IMR-90 (cell line): Measurements from ENCODE around the gene TRIM37. TPM values are rescaled to one million over a fixed set of nuclear protein-coding genes. Genes with fewer than 3 reads are reported as not detected.

Experiments used
- ATAC-seq: fragments of 200-7000 bp; cut with Tn5 transposase; 2 replicates; pipeline ENCODE4 v1.9.1; 2020; ENCODE audit warnings: low read depth, mild to moderate bottlenecking, moderate library complexity
- BruUV-seq: library from RNA; stranded (reverse); fragments of 400-500 nt; replicated peaks from 2 replicates; lab custom pipeline; 2021; lab: Mats Ljungman, UMichigan
- CTCF ChIA-PET: fragments of 300-600 bp; formaldehyde crosslinking; extraction: SDS; loops from one replicate; lab custom pipeline; 2021; ENCODE audit warnings: antibody characterized with exemption; lab: Yijun Ruan, JAX
- POLR2A ChIA-PET: fragments of 300-600 bp; sonication (Branson Sonifier 250); formaldehyde crosslinking; loops from one replicate; lab custom pipeline; 2022; ENCODE audit warnings: antibody characterized with exemption; ENCODE audit not compliant: unreplicated experiment; lab: Charles Lee
- DNase-seq: peaks from one replicate; pipeline ENCODE4 v3.0.0; 2013
- H2AFZ ChIP-seq: replicated peaks from 2 replicates; pipeline ENCODE3; 2013; ENCODE audit warnings: low read length, mild to moderate bottlenecking; ENCODE audit not compliant: poor library complexity
- H2AK5ac ChIP-seq: 2 replicates; pipeline ENCODE4 v1.6.1; 2013; ENCODE audit warnings: low read depth, low read length, inconsistent platforms
- H2AK9ac ChIP-seq: replicated peaks from 2 replicates; pipeline ENCODE3; 2013; ENCODE audit warnings: mild to moderate bottlenecking, low read depth, low read length, moderate library complexity; ENCODE audit not compliant: poor library complexity
- H2BK120ac ChIP-seq: 2 replicates; pipeline ENCODE4 v1.6.1; 2013; ENCODE audit warnings: low read depth, low read length, inconsistent platforms
- H2BK15ac ChIP-seq: 3 replicates; pipeline ENCODE4 v1.6.1; 2013; ENCODE audit warnings: low read depth, low read length, inconsistent platforms
- H2BK20ac ChIP-seq: 2 replicates; pipeline ENCODE4 v1.6.1; 2013; ENCODE audit warnings: low read depth, mild to moderate bottlenecking, inconsistent platforms, low read length, moderate library complexity
- H2BK5ac ChIP-seq: 2 replicates; pipeline ENCODE4 v1.6.1; 2013; ENCODE audit warnings: mild to moderate bottlenecking, low read depth, low read length, inconsistent platforms; ENCODE audit not compliant: poor library complexity, severe bottlenecking
- H3K14ac ChIP-seq: replicated peaks from 2 replicates; pipeline ENCODE4 v1.6.1; 2013; ENCODE audit warnings: low read depth, low read length, inconsistent platforms
- H3K18ac ChIP-seq: 2 replicates; pipeline ENCODE4 v1.6.1; 2013; ENCODE audit warnings: low read depth, low read length, control low read depth
- H3K23ac ChIP-seq: 2 replicates; pipeline ENCODE4 v1.6.1; 2013; ENCODE audit warnings: low read depth, low read length, inconsistent platforms
- H3K27ac ChIP-seq: 2 replicates; pipeline ENCODE4 v1.5.1; 2013; ENCODE audit warnings: mild to moderate bottlenecking, control low read depth, low read length; ENCODE audit not compliant: insufficient read depth
- H3K27me3 ChIP-seq: 2 replicates; pipeline ENCODE4 v1.6.1; 2013; ENCODE audit warnings: low read length; ENCODE audit not compliant: control insufficient read depth, insufficient read depth
- H3K36me3 ChIP-seq: 2 replicates; pipeline ENCODE4 v1.6.1; 2013; ENCODE audit warnings: low read length, mixed read lengths; ENCODE audit not compliant: control insufficient read depth, insufficient read depth
- H3K4ac ChIP-seq: 2 replicates; pipeline ENCODE4 v1.6.1; 2013; ENCODE audit warnings: low read depth, low read length, inconsistent platforms
- H3K4me1 ChIP-seq: 2 replicates; pipeline ENCODE4 v1.6.1; 2013; ENCODE audit warnings: low read length, mixed read lengths; ENCODE audit not compliant: control insufficient read depth, insufficient read depth
- H3K4me2 ChIP-seq: 2 replicates; pipeline ENCODE4 v1.6.1; 2013; ENCODE audit warnings: low read depth, mild to moderate bottlenecking, control low read depth, low read length, moderate library complexity
- H3K4me3 ChIP-seq: 2 replicates; pipeline ENCODE4 v1.5.1; 2013; ENCODE audit warnings: low read depth, mild to moderate bottlenecking, control low read depth, low read length, moderate library complexity; ENCODE audit not compliant: insufficient read depth
- H3K56ac ChIP-seq: 2 replicates; pipeline ENCODE4 v1.6.1; 2013; ENCODE audit warnings: low read length, inconsistent platforms; ENCODE audit not compliant: insufficient read depth; ENCODE audit errors: extremely low read depth
- H3K79me1 ChIP-seq, 2 experiments: 2 replicates each; pipeline ENCODE4 v1.6.1; 2013; ENCODE audit warnings: low read length in 2 of 2, inconsistent platforms in 1 of 2, low read depth in 1 of 2
- H3K9ac ChIP-seq: 2 replicates; pipeline ENCODE4 v1.6.1; 2013; ENCODE audit warnings: low read depth, low read length, control low read depth
- H3K9me1 ChIP-seq: 2 replicates; pipeline ENCODE4 v1.6.1; 2013; ENCODE audit warnings: low read length, inconsistent platforms; ENCODE audit not compliant: insufficient read depth
- H3K9me3 ChIP-seq: 2 replicates; pipeline ENCODE4 v1.6.1; 2013; ENCODE audit warnings: low read length; ENCODE audit not compliant: control insufficient read depth, insufficient read depth
- H4K20me1 ChIP-seq: 2 replicates; pipeline ENCODE4 v1.6.1; 2013; ENCODE audit warnings: low read length, inconsistent platforms; ENCODE audit not compliant: insufficient read depth
- H4K5ac ChIP-seq: 2 replicates; pipeline ENCODE4 v1.6.1; 2013; ENCODE audit warnings: mild to moderate bottlenecking, low read depth, low read length, control low read depth
- H4K8ac ChIP-seq, 2 experiments: 2 replicates each; pipeline ENCODE4 v1.6.1; 2013; ENCODE audit warnings: low read depth in 2 of 2, low read length in 2 of 2, control low read depth in 1 of 2, inconsistent platforms in 1 of 2
- H4K91ac ChIP-seq: 2 replicates; pipeline ENCODE4 v1.6.1; 2013; ENCODE audit warnings: low read depth, low read length, inconsistent platforms; ENCODE audit not compliant: insufficient read depth
- BHLHE40 ChIP-seq: fragments of 150-350 bp; IDR thresholded peaks from 2 replicates; pipeline ENCODE4 v1.6.1; 2016; ENCODE audit warnings: mild to moderate bottlenecking, low read depth, low read length
- CEBPB ChIP-seq: IDR thresholded peaks from 2 replicates; pipeline ENCODE4 v1.6.1; 2012; ENCODE audit warnings: low read depth, low read length, improper control_type of control experiment
- CHD1 ChIP-seq: IDR thresholded peaks from 2 replicates; pipeline ENCODE4 v1.6.1; 2012; ENCODE audit warnings: low read depth, low read length, improper control_type of control experiment
- FOS ChIP-seq: fragments of 150-350 bp; IDR thresholded peaks from 2 replicates; pipeline ENCODE4 v1.6.1; 2016; ENCODE audit warnings: low read depth, low read length
- MAFK ChIP-seq: IDR thresholded peaks from 2 replicates; pipeline ENCODE4 v1.6.1; 2012; ENCODE audit warnings: low read depth, low read length, improper control_type of control experiment
- MAZ ChIP-seq: IDR thresholded peaks from 2 replicates; pipeline ENCODE4 v1.6.1; 2012; ENCODE audit warnings: low read depth, mild to moderate bottlenecking, low read length, improper control_type of control experiment, moderate library complexity, borderline replicate concordance
- MXI1 ChIP-seq: IDR thresholded peaks from 2 replicates; pipeline ENCODE4 v1.6.1; 2012; ENCODE audit warnings: low read depth, mild to moderate bottlenecking, low read length, moderate library complexity, borderline replicate concordance
- NFE2L2 ChIP-seq: fragments of 150-350 bp; IDR thresholded peaks from 2 replicates; pipeline ENCODE4 v1.6.1; 2016; ENCODE audit warnings: low read depth, mild to moderate bottlenecking, low read length
- POLR2A ChIP-seq: IDR thresholded peaks from 2 replicates; pipeline ENCODE4 v1.6.1; 2012; ENCODE audit warnings: mild to moderate bottlenecking, low read depth, low read length
- RAD21 ChIP-seq: IDR thresholded peaks from 2 replicates; pipeline ENCODE4 v1.6.1; 2012; ENCODE audit warnings: low read length, improper control_type of control experiment
- RCOR1 ChIP-seq: IDR thresholded peaks from 2 replicates; pipeline ENCODE4 v1.6.1; 2012; ENCODE audit warnings: mild to moderate bottlenecking, low read length, improper control_type of control experiment; ENCODE audit not compliant: insufficient replicate concordance
- RFX5 ChIP-seq: IDR thresholded peaks from 2 replicates; pipeline ENCODE4 v1.8.0; 2012; ENCODE audit warnings: low read depth, mild to moderate bottlenecking, low read length, moderate library complexity
- SMC3 ChIP-seq: fragments of 150-350 bp; IDR thresholded peaks from 2 replicates; pipeline ENCODE4 v1.6.1; 2016; ENCODE audit warnings: low read depth, mild to moderate bottlenecking, antibody characterized with exemption, low read length, moderate library complexity
- USF2 ChIP-seq: fragments of 150-350 bp; IDR thresholded peaks from 2 replicates; pipeline ENCODE4 v1.6.1; 2017; ENCODE audit warnings: mild to moderate bottlenecking, antibody characterized with exemption, low read length, low read depth
- WGBS, 2 experiments: methylation state at CpG; one replicate each; pipeline versions ENCODE4 v1.1.5 to v1.1.7; 2013; ENCODE audit warnings: missing lambda C conversion rate in 2 of 2; ENCODE audit not compliant: insufficient read length in 1 of 2; ENCODE audit errors: extremely low coverage in 2 of 2; 5-methylcytosine and 5-hydroxymethylcytosine counted together
- dilution Hi-C: fragments of 300-500 bp; cut with HindIII; formaldehyde crosslinking; loops from one replicate; pipeline ENCODE4 v1.14.3; 2018; ENCODE audit warnings: low sequenced_read_pairs; ENCODE audit not compliant: unreplicated experiment
- in situ Hi-C: fragments of 300-500 bp; cut with MboI; formaldehyde crosslinking; loops from 3 replicates; pipeline ENCODE4 v1.14.3; 2019; ENCODE audit warnings: low sequenced_read_pairs, inconsistent platforms, mixed read lengths
- intact Hi-C: fragments of 100-400 bp; cut with micrococcal nuclease; formaldehyde crosslinking; loops from 2 replicates; pipeline ENCODE4 v1.10.0; 2022
- polyA plus RNA-seq, 3 experiments: library from polyadenylated mRNA; depleted of rRNA; stranded (reverse); fragments of >200 nt; gene quantifications; 2 replicates each; pipeline ENCODE4 v1.2.3, GENCODE V29; 2012; ENCODE audit warnings: low replicate concordance in 1 of 3
- total RNA-seq: library from RNA; depleted of rRNA; stranded (reverse); fragments of >200 nt; gene quantifications from 2 replicates; pipeline ENCODE4 v1.2.3, GENCODE V29; 2012

Gene TRIM37
- total and polyA plus RNA-seq, 2 of the 4 experiments (the other 2 are of a cell fraction): 12.1 to 24.9 TPM

GRCh38 chr17:59141860-59142259 is 35.2 kb upstream of the TRIM37 start:
- no peak for ATAC-seq
- ChIA-PET CTCF (no interaction called here), POLR2A (no interaction called here)
- H2BK20ac ChIP-seq: no peak overlapping the region
- H3K9me3 ChIP-seq: no peaks in the 10 kb centered on the region
- no peak overlapping the region for H3K9ac ChIP-seq
- H3K4me2 ChIP-seq: no peak overlapping the region
- no peaks in the 10 kb centered on the region for H3K27me3 ChIP-seq
- no peak for DNase-seq
- no peak overlapping the region for H3K27ac ChIP-seq
- WGBS, 2 experiments: no CpG with 5 or more reads among the region's 1 CpG
- no peak overlapping the region for H3K4me3 ChIP-seq
- no peak overlapping the region for H2BK5ac ChIP-seq
- in situ Hi-C loops (no loop called here), intact Hi-C loops (no loop called here), dilution Hi-C loops (no loop called here)
- H3K4ac ChIP-seq: no peak overlapping the region
- no peak overlapping the region for H2AFZ ChIP-seq
- H4K5ac ChIP-seq: no peak overlapping the region
- BruUV-seq: no TSS peak
- no peak overlapping the region for H2BK15ac ChIP-seq
- H3K14ac ChIP-seq: no peak overlapping the region
- peaks cover 6% of the 10 kb centered on the region; the same call in 1 of the 2 replicates for H4K20me1 ChIP-seq
- H3K4me1 ChIP-seq: no peaks in the 10 kb centered on the region
- H3K56ac ChIP-seq: no peak overlapping the region
- H4K8ac ChIP-seq: no peak overlapping the region
- 0 out of 2 replicates have a peak, but pooled peaks cover 9% of the 10 kb centered on the region for H3K9me1 ChIP-seq
- no peak overlapping the region for H2BK120ac ChIP-seq
- H3K23ac ChIP-seq: no peak overlapping the region
- no peak overlapping the region for H4K91ac ChIP-seq
- peaks cover 4% of the 10 kb centered on the region for H3K36me3 ChIP-seq
- H3K18ac ChIP-seq: no peak overlapping the region
- no peak overlapping the region for H2AK9ac ChIP-seq
- TF ChIP-seq RCOR1: no peak
- TF ChIP-seq MAFK: no peak
- no peak for TF ChIP-seq RFX5
- no peak for TF ChIP-seq BHLHE40
- no peak for TF ChIP-seq USF2
- no peak for TF ChIP-seq RAD21
- no peak for TF ChIP-seq NFE2L2
- no peak for TF ChIP-seq CEBPB
- no peak for TF ChIP-seq FOS
- no peak for TF ChIP-seq MAZ
- no peak for TF ChIP-seq POLR2A
- no peak for TF ChIP-seq CHD1
- no peak for TF ChIP-seq SMC3
- TF ChIP-seq MXI1: no peak
- peaks cover 18 to 52% of the 10 kb centered on the region in 2 experiments for H3K79me1 ChIP-seq
- H2AK5ac ChIP-seq: no peak overlapping the region
